IMR-90 (cell line): ENCODE results near the gene DCANP1.

Experiments
- BHLHE40 ChIP-seq: fragments of 150-350 bp; IDR thresholded peaks from 2 replicates; pipeline ENCODE4 v1.6.1; 2016; ENCODE audit warnings: mild to moderate bottlenecking, low read depth, low read length
- CEBPB ChIP-seq: IDR thresholded peaks from 2 replicates; pipeline ENCODE4 v1.6.1; 2012; ENCODE audit warnings: low read depth, low read length, improper control_type of control experiment
- CHD1 ChIP-seq: IDR thresholded peaks from 2 replicates; pipeline ENCODE4 v1.6.1; 2012; ENCODE audit warnings: low read depth, low read length, improper control_type of control experiment
- CTCF ChIP-seq: conservative IDR thresholded peaks from 2 replicates; pipeline ENCODE4 v1.5.1; 2012; ENCODE audit warnings: mild to moderate bottlenecking, low read depth, low read length, improper control_type of control experiment
- FOS ChIP-seq: fragments of 150-350 bp; IDR thresholded peaks from 2 replicates; pipeline ENCODE4 v1.6.1; 2016; ENCODE audit warnings: low read depth, low read length
- MAFK ChIP-seq: IDR thresholded peaks from 2 replicates; pipeline ENCODE4 v1.6.1; 2012; ENCODE audit warnings: low read depth, low read length, improper control_type of control experiment
- MAZ ChIP-seq: IDR thresholded peaks from 2 replicates; pipeline ENCODE4 v1.6.1; 2012; ENCODE audit warnings: low read depth, mild to moderate bottlenecking, low read length, improper control_type of control experiment, moderate library complexity, borderline replicate concordance
- POLR2A ChIP-seq: IDR thresholded peaks from 2 replicates; pipeline ENCODE4 v1.6.1; 2012; ENCODE audit warnings: mild to moderate bottlenecking, low read depth, low read length
- RAD21 ChIP-seq: IDR thresholded peaks from 2 replicates; pipeline ENCODE4 v1.6.1; 2012; ENCODE audit warnings: low read length, improper control_type of control experiment
- RCOR1 ChIP-seq: IDR thresholded peaks from 2 replicates; pipeline ENCODE4 v1.6.1; 2012; ENCODE audit warnings: mild to moderate bottlenecking, low read length, improper control_type of control experiment; ENCODE audit not compliant: insufficient replicate concordance
- RFX5 ChIP-seq: IDR thresholded peaks from 2 replicates; pipeline ENCODE4 v1.8.0; 2012; ENCODE audit warnings: low read depth, mild to moderate bottlenecking, low read length, moderate library complexity
- SMC3 ChIP-seq: fragments of 150-350 bp; IDR thresholded peaks from 2 replicates; pipeline ENCODE4 v1.6.1; 2016; ENCODE audit warnings: low read depth, mild to moderate bottlenecking, antibody characterized with exemption, low read length, moderate library complexity
- USF2 ChIP-seq: fragments of 150-350 bp; IDR thresholded peaks from 2 replicates; pipeline ENCODE4 v1.6.1; 2017; ENCODE audit warnings: mild to moderate bottlenecking, antibody characterized with exemption, low read length, low read depth
- TF ChIP-seq, protein P1 (sequence below): fragments of 150-350 bp; IDR thresholded peaks from 2 replicates; pipeline ENCODE4 v1.6.1; 2016; ENCODE audit warnings: low read depth, mild to moderate bottlenecking, low read length, moderate library complexity, borderline replicate concordance

DNA sequence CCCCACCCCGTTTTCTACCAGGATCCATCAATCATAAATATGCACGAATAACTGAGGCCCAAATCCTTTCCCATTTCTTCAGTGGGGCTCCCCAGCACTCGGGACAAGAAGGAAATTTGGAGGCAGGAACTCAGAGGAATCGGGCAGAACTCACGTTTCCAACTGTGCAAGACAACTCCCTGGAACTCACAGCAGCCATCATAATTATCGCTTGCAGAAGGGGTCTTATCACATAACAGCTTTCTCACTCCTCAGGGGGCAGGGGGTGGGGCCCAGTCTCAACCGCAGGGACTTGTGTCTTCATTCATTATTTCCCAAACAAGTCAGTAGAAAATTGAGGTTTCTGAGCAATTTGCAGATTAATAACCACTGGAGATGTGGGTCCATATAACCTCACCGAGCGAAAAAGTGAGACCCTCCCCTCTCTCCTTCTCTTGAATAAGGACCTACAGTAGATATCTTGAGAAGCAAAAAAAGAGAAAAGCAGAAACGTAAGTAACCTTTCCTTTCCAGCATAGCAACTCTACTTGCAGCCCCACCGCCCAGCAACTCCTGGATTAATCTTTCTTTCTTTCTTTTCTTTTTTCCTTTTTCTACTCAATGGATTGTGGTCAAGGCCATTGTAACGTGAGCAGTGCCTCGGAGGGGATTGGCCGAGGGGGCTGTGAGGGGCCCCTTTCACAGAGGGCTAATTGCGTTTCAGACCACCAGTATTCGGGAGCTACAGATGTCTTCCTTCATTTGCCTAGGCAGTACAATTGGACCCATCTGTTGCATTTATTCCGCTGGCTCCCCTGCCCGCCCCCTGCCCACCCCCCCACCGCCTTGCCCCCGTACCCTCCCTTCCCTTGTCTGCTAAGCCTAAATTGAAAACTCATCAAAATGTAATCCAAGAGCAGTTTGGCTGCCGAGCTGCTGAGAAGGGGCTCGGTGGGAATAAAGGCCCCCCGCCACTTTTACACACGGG lies 29.8 kb upstream of the DCANP1 start:
- TF ChIP-seq CTCF (no peak), SMC3 (no peak), RAD21 (no peak), BHLHE40 (no peak), MAZ (no peak), POLR2A (no peak), CEBPB (no peak), CHD1 (no peak), USF2 (no peak), RFX5 (no peak), MAFK (no peak), RCOR1 (no peak), FOS (no peak)
- TF ChIP-seq, protein P1, sequence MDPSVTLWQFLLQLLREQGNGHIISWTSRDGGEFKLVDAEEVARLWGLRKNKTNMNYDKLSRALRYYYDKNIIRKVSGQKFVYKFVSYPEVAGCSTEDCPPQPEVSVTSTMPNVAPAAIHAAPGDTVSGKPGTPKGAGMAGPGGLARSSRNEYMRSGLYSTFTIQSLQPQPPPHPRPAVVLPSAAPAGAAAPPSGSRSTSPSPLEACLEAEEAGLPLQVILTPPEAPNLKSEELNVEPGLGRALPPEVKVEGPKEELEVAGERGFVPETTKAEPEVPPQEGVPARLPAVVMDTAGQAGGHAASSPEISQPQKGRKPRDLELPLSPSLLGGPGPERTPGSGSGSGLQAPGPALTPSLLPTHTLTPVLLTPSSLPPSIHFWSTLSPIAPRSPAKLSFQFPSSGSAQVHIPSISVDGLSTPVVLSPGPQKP = no peak
